ENCODE results near the gene PARD3. TPM values are rescaled to one million over a fixed set of nuclear protein-coding genes. Genes with fewer than 3 reads are reported as not detected.

PARD3 gene
- total RNA-seq, 1 experiment from 2014 or later: 154 TPM

DNA sequence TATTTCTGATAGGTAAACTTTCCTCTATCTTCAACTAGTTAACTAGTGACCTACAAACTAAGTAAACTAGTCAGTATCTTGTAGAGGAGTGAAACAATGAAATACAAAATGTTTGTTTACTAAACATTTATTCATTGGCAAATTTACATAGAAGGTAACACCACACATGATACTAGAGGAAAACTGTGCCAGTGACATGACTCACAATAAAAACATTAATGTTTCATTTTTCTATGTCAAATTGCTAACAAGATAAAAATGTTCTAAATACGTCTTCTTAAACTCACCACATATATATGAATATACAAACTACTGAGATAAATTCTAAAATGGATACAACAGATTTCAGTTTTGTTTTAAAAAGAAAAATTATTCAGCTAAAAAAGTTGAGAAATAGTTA is 471.3 kb downstream of the PARD3 start:
- peak; percentile 71 for ATAC-seq
- H3K9ac ChIP-seq (ENCODE audit: low read length): no peak overlapping the region
- H4K20me1 ChIP-seq (ENCODE audit: low read length): no peaks in the 10 kb centered on the region
- H3K4me1 ChIP-seq (ENCODE audit: insufficient read depth, low read length): peaks cover 16% of the 10 kb centered on the region
- H3K27me3 ChIP-seq (ENCODE audit: low read length): no peaks in the 10 kb centered on the region
- H3K4me3 ChIP-seq (ENCODE audit: low read length): no peak overlapping the region
- no peaks in the 10 kb centered on the region for H3F3A ChIP-seq (ENCODE audit: low read length, unreplicated experiment)
- no peak overlapping the region for H2AFZ ChIP-seq (ENCODE audit: low read length)
- TF ChIP-seq, protein P1, sequence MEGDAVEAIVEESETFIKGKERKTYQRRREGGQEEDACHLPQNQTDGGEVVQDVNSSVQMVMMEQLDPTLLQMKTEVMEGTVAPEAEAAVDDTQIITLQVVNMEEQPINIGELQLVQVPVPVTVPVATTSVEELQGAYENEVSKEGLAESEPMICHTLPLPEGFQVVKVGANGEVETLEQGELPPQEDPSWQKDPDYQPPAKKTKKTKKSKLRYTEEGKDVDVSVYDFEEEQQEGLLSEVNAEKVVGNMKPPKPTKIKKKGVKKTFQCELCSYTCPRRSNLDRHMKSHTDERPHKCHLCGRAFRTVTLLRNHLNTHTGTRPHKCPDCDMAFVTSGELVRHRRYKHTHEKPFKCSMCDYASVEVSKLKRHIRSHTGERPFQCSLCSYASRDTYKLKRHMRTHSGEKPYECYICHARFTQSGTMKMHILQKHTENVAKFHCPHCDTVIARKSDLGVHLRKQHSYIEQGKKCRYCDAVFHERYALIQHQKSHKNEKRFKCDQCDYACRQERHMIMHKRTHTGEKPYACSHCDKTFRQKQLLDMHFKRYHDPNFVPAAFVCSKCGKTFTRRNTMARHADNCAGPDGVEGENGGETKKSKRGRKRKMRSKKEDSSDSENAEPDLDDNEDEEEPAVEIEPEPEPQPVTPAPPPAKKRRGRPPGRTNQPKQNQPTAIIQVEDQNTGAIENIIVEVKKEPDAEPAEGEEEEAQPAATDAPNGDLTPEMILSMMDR (conservative IDR thresholded peaks at IDR 0.05; ENCODE audit: low read depth, low read length): no peak
- TF ChIP-seq EZH2phosphoT487 (IDR thresholded peaks at IDR 0.05; ENCODE audit: borderline replicate concordance, low read length): no peak
- H3K79me2 ChIP-seq (ENCODE audit: low read length): no peaks in the 10 kb centered on the region
- peak; percentile 79 for DNase-seq
- peak overlapping the region; percentile 1 for H3K4me2 ChIP-seq (ENCODE audit: low read length)
- intact Hi-C loops (cut with micrococcal nuclease): no loop called here
- H3K27ac ChIP-seq (ENCODE audit: low read length): no peak overlapping the region
- CTCF ChIA-PET: no interaction called here
- no peaks in the 10 kb centered on the region for H3K9me2 ChIP-seq (replicated peaks; ENCODE audit: low read length)
- no peaks in the 10 kb centered on the region; the same call in 1 of the 2 replicates for H3K36me3 ChIP-seq (ENCODE audit: low read depth, low read length)
- H3K9me3 ChIP-seq (ENCODE audit: low read length): no peaks in the 10 kb centered on the region
- POLR2A ChIA-PET (ENCODE audit: unreplicated experiment): no interaction called here
- BruUV-seq (replicated peaks): no TSS peak

DNA sequence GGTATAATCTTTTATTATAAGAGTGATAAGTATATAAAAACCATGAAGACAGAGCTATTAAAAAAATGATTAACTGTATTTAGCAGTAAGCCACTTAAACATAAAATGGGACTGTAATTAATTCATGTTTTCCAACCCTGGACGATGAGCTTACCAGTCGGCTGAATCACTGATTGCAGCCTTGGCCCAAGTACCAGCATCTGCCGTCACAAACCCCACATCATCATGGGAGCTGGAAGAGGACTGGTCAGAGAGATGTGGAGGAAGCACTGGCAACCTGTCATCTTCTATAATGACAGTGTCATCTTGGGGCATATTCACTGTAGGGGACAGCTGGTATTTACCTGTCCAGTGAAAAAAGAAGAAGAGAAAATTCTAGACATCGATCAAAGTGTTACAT is 473.6 kb downstream of the PARD3 start:
- ChIA-PET POLR2A (ENCODE audit: unreplicated experiment) (no interaction called here), CTCF (interaction anchor here (0.6 kb wide), 1 partner anchor 84 kb away, joined by 5 read pairs; no protein-coding TSS in a partner anchor)
- TF ChIP-seq EZH2phosphoT487 (IDR thresholded peaks at IDR 0.05; ENCODE audit: borderline replicate concordance, low read length) (no peak), EZH2 (IDR thresholded peaks at IDR 0.05; ENCODE audit: low read length, unreplicated experiment) (no peak)
- TF ChIP-seq, protein P1 (conservative IDR thresholded peaks at IDR 0.05; ENCODE audit: low read depth, low read length): no peak
- Histone ChIP-seq H2AFZ (ENCODE audit: low read length) (no peak overlapping the region), H3K9ac (ENCODE audit: low read length) (no peak overlapping the region), H3K9me3 (ENCODE audit: low read length) (no peaks in the 10 kb centered on the region), H3K4me3 (ENCODE audit: low read length) (no peak overlapping the region), H3F3A (ENCODE audit: low read length, unreplicated experiment) (no peaks in the 10 kb centered on the region), H3K36me3 (ENCODE audit: low read depth, low read length) (no peaks in the 10 kb centered on the region; the same call in 1 of the 2 replicates), H3K9me2 (replicated peaks; ENCODE audit: low read length) (no peaks in the 10 kb centered on the region), H3K79me2 (ENCODE audit: low read length) (no peaks in the 10 kb centered on the region), H3K27ac (ENCODE audit: low read length) (no peak overlapping the region), H3K27me3 (ENCODE audit: low read length) (no peaks in the 10 kb centered on the region), H3K4me1 (ENCODE audit: insufficient read depth, low read length) (peaks cover 16% of the 10 kb centered on the region), H3K4me2 (ENCODE audit: low read length) (no peak overlapping the region), H4K20me1 (ENCODE audit: low read length) (no peaks in the 10 kb centered on the region)
- ATAC-seq (no peak), DNase-seq (no peak)
- BruUV-seq (replicated peaks): no TSS peak
- intact Hi-C loops (cut with micrococcal nuclease): no loop called here

DNA sequence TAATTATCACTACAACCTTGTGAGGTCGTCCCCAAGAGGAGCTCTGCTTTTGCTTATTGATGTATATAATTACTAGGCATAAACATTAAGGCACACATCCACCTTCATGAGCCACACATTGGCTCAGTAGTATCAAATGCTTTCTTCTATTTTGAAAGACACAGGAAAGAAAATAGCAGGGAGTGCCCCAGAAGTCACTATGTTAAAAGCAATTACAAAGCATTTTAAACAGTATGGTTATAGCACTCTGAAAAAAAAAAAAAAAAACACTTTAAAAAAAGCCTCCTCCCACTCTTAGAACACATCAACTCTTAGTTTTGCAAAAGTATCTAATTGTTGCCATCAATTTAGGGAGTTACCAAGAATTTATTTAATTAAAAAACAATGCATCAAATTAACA is 474.2 kb downstream of the PARD3 start:
- Histone ChIP-seq H3K4me2 (ENCODE audit: low read length) (no peak overlapping the region), H3K4me3 (ENCODE audit: low read length) (no peak overlapping the region), H3K36me3 (ENCODE audit: low read depth, low read length) (peaks cover 4% of the 10 kb centered on the region), H4K20me1 (ENCODE audit: low read length) (no peaks in the 10 kb centered on the region), H3K9ac (ENCODE audit: low read length) (no peak overlapping the region), H3F3A (ENCODE audit: low read length, unreplicated experiment) (no peaks in the 10 kb centered on the region), H3K79me2 (ENCODE audit: low read length) (no peaks in the 10 kb centered on the region), H3K27me3 (ENCODE audit: low read length) (no peaks in the 10 kb centered on the region), H3K27ac (ENCODE audit: low read length) (no peak overlapping the region), H3K4me1 (ENCODE audit: insufficient read depth, low read length) (peaks cover 16% of the 10 kb centered on the region), H3K9me2 (replicated peaks; ENCODE audit: low read length) (no peaks in the 10 kb centered on the region), H2AFZ (ENCODE audit: low read length) (no peak overlapping the region), H3K9me3 (ENCODE audit: low read length) (no peaks in the 10 kb centered on the region)
- CTCF ChIA-PET: no interaction called here
- no TSS peak for BruUV-seq (replicated peaks)
- TF ChIP-seq, protein P1 (conservative IDR thresholded peaks at IDR 0.05; ENCODE audit: low read depth, low read length): no peak
- TF ChIP-seq EZH2 (IDR thresholded peaks at IDR 0.05; ENCODE audit: low read length, unreplicated experiment) (no peak), EZH2phosphoT487 (IDR thresholded peaks at IDR 0.05; ENCODE audit: borderline replicate concordance, low read length) (no peak)
- no peak for ATAC-seq
- POLR2A ChIA-PET (ENCODE audit: unreplicated experiment): no interaction called here
- DNase-seq: no peak
- intact Hi-C loops (cut with micrococcal nuclease): no loop called here
